Effector memory CD4-positive, alpha-beta T cell (primary cell): Measurements from ENCODE around the gene PHACTR2.
"Not testable (repeated sequence)": the region's sequence is repeated elsewhere in the genome, so short reads cannot be mapped to it uniquely, and the experiment has no call there.

ENCODE experiments used
- DNase-seq, 3 donors: peaks; one replicate each; pipeline ENCODE4 v3.0.0-alpha.2; 2020
- H3K27ac ChIP-seq: 2 replicates; pipeline ENCODE4 v1.7.0; 2013; ENCODE audit warnings: mild to moderate bottlenecking, low read length, moderate library complexity; ENCODE audit not compliant: insufficient read depth, poor library complexity, severe bottlenecking
- H3K27me3 ChIP-seq: replicated peaks from 2 replicates; pipeline ENCODE4 v1.7.0; 2013; ENCODE audit warnings: mild to moderate bottlenecking, low read length; ENCODE audit not compliant: insufficient read depth, control insufficient read depth, poor library complexity, severe bottlenecking
- H3K36me3 ChIP-seq: 2 replicates; pipeline ENCODE4 v1.7.0; 2013; ENCODE audit warnings: mild to moderate bottlenecking, low read length, moderate library complexity; ENCODE audit not compliant: control insufficient read depth, insufficient read depth
- H3K4me1 ChIP-seq: 2 replicates; pipeline ENCODE4 v1.7.0; 2013; ENCODE audit warnings: low read length, mild to moderate bottlenecking; ENCODE audit not compliant: control insufficient read depth, insufficient read depth, poor library complexity, severe bottlenecking
- H3K4me3 ChIP-seq: 2 replicates; pipeline ENCODE4 v1.7.0; 2013; ENCODE audit warnings: low read length, low read depth, mild to moderate bottlenecking; ENCODE audit not compliant: insufficient read depth, poor library complexity, severe bottlenecking
- H3K9me3 ChIP-seq: 2 replicates; pipeline ENCODE4 v1.7.0; 2013; ENCODE audit warnings: mild to moderate bottlenecking, low read length, moderate library complexity; ENCODE audit not compliant: control insufficient read depth
- total RNA-seq, 3 donors: gene quantifications; one replicate each; lab custom pipeline; 2026; lab: John Stamatoyannopoulos, UW

Gene PHACTR2
- 122 to 170 (median 152) reads per million in 3 donors for total RNA-seq

GRCh38 chr6:143677891-143678791, at the start of gene PHACTR2:
Gene PHACTR2 (plus strand): TSS chr6:143677965. CDS start chr6:143678164, 199 bp downstream.
- peaks cover 3% of the 10 kb centered on the region for H3K4me1 ChIP-seq
- no peaks in the 10 kb centered on the region for H3K27me3 ChIP-seq
- H3K9me3 ChIP-seq, result no peaks in the 10 kb centered on the region
- H3K27ac ChIP-seq, result no peak within 1 kb of the TSS
- DNase-seq, result peak; percentile 9 to 22 (median 13)
- H3K36me3 ChIP-seq, result no peaks in the 10 kb centered on the region
- H3K4me3 ChIP-seq, result peak within 1 kb of the TSS; percentile 62

DNA sequence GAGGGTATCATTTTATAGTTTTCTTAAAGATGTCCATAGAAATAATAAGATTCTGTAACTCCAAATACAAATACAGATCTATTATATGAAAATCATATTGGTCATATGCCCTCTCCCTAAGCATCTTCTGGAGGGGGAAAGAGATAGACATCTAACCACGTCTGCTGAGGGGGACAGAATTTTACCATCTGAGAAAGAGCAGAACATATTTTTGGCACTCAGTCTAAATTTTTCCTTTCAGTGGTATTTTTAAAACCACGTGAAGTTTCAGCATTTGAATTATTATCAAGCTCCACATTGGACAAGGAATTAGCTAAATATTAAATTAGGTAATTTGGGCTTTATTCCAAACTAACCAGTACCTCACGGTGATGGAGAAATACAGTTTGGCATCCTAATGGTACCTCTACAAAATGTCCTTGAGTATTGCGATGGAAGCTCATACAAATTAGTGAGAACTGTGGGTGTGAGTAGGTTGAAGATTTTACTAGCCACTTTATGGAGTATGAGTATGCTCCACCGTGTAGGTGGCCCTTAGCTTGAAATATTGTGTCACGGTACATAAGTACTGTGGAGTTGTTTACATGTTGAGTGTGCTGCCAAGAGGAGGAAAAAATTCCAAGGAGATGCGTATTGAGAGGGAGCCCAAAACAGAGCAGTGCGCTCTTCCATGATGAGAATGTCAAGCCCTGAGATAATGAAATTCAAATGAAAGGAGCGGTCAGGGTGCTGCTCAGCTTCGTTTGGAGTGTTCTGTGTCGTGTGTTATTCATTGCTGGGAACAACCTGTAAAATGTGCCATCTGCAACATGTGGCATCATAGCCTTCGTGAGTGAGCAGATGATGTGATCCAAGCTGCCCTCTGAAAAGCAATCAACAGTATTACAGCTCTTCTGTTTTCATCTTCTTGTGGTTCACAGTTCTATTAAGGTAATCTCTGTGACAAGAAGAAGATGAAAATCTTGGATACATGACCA, 48.4 kb upstream of the PHACTR2 start:
- no peak for DNase-seq
- Histone ChIP-seq H3K4me1 (no peaks in the 10 kb centered on the region), H3K27ac (no peak overlapping the region), H3K4me3 (no peak overlapping the region), H3K9me3 (no peaks in the 10 kb centered on the region), H3K27me3 (no peaks in the 10 kb centered on the region), H3K36me3 (no peaks in the 10 kb centered on the region)

GRCh38 chr6:143631196-143631595, 46.6 kb upstream of the PHACTR2 start:
- H3K9me3 ChIP-seq, H3K36me3 ChIP-seq, H3K27me3 ChIP-seq, H3K4me1 ChIP-seq, H3K4me3 ChIP-seq, H3K27ac ChIP-seq, DNase-seq: not testable (repeated sequence)

DNA sequence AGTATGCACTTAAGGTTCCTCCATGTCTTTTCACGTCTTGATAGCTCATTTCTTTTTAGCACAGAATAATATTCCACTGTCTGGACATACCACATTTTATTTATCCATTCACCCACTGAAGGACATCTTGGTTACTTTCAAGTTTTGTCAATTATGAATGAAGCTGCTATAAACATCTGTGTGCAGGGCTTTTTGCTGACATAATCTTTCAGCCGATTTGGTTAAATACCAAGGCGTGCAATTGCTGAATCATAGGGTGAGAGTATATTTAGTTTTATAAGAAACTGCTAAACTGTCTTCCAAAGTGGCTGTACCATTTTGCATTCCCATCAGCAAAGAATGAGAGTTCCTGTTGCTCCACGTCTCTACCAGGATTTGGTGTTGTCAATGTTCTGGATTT, 44.9 kb upstream of the PHACTR2 start:
- no peak for DNase-seq
- Histone ChIP-seq H3K9me3 (no peaks in the 10 kb centered on the region), H3K4me3 (no peak overlapping the region), H3K36me3 (no peaks in the 10 kb centered on the region), H3K27me3 (no peaks in the 10 kb centered on the region), H3K27ac (no peak overlapping the region), H3K4me1 (no peaks in the 10 kb centered on the region)

DNA sequence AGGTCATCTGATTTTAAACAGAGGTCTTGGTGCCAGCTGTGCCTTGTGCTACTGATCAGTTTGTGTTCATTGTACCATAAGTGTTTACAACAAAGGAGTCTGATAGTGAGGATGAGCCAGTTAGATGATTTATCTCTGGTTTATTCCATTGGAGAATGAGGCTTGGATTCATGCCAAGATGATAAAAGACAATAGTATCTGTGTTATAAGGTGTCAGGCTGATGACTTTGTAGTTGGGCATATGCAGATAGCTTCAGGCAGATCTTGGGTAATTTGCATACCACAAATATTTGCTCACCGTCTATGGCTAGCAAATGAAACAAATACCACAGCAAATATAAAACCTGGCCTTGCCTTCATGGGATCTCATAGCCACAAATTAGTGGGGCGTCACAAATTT, 43.3 kb upstream of the PHACTR2 start:
- no peak for DNase-seq
- H3K4me1 ChIP-seq, result no peaks in the 10 kb centered on the region
- no peak overlapping the region for H3K4me3 ChIP-seq
- H3K27me3 ChIP-seq, result no peaks in the 10 kb centered on the region
- H3K36me3 ChIP-seq, result no peaks in the 10 kb centered on the region
- no peak overlapping the region for H3K27ac ChIP-seq
- H3K9me3 ChIP-seq, result no peaks in the 10 kb centered on the region

- H3K4me3 ChIP-seq, result no peak overlapping the region
- no peaks in the 10 kb centered on the region for H3K9me3 ChIP-seq
- DNase-seq, result no peak
- no peaks in the 10 kb centered on the region for H3K36me3 ChIP-seq
- no peaks in the 10 kb centered on the region for H3K4me1 ChIP-seq
- H3K27ac ChIP-seq, result no peak overlapping the region
- no peaks in the 10 kb centered on the region for H3K27me3 ChIP-seq
Measured at GRCh38 chr6:143637691-143638090, 40.1 kb upstream of the PHACTR2 start.

DNA sequence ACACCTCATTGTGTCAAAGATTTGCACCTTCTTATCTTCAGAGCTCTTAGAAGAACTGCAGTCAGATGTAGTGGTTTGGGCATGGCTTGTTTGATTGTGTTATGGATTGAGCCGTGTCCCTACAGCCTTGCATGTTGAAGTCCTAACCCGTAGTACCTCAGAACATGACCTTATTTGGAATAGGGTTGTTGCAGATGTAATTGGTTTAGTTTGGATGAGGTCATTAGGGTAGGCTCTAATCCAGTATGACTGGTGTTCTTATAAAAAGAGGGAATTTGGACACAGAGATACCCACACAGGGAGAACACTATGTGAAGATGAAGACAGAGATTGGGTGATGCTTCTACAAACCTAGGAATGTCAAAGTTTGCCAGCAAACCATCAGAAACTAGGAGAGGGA, 35.4 kb upstream of the PHACTR2 start:
- Histone ChIP-seq H3K27me3 (no peaks in the 10 kb centered on the region), H3K27ac (no peak overlapping the region), H3K4me3 (no peak overlapping the region), H3K36me3 (no peaks in the 10 kb centered on the region), H3K4me1 (no peaks in the 10 kb centered on the region), H3K9me3 (no peaks in the 10 kb centered on the region)
- no peak for DNase-seq

DNA sequence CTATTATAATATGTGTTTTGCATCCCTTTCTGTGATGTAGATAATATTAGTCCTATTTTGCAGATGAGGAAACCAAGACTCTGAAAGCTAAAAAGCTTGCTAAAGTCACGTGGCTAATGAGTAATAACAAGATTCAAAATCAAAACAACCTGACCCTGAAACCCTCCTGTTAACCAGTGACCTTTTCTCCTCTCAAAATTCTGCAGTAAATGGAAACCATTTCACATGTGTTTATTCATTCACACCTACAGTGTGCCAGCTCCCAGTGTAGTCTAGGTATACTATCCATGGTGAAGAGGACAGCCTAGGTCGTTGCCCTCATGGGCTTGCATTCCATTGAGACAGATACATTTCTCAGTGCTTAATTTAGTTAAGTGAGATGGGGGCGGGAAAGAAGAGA, 30.6 kb upstream of the PHACTR2 start:
- Histone ChIP-seq H3K27me3 (no peaks in the 10 kb centered on the region), H3K4me1 (no peaks in the 10 kb centered on the region), H3K36me3 (no peaks in the 10 kb centered on the region), H3K9me3 (no peaks in the 10 kb centered on the region), H3K4me3 (no peak overlapping the region), H3K27ac (no peak overlapping the region)
- no peak for DNase-seq

DNA sequence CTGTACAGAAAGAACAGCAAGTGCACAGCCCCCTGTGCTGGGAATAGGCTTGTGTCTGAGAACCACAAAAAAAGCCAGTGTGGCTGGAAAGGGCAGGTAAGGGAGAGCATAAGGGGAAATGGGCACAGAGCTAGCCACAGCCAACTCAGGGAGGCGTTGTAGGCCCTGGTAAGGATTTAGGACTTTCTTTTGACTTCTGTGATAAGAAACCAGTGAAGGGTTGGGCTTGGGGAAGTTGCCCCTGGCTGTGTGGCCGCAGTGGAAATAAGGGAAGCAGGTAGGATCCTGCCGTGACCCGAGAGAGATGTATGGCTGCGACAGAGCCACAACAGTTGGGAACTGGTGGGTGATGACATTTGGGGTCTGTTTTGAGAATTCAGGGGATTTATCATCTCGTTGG, 30.0 kb upstream of the PHACTR2 start:
- H3K36me3 ChIP-seq, result no peaks in the 10 kb centered on the region
- H3K27me3 ChIP-seq, result no peaks in the 10 kb centered on the region
- H3K27ac ChIP-seq, result no peak overlapping the region
- no peaks in the 10 kb centered on the region for H3K4me1 ChIP-seq
- no peak for DNase-seq
- H3K9me3 ChIP-seq, result no peaks in the 10 kb centered on the region
- no peak overlapping the region for H3K4me3 ChIP-seq

DNA sequence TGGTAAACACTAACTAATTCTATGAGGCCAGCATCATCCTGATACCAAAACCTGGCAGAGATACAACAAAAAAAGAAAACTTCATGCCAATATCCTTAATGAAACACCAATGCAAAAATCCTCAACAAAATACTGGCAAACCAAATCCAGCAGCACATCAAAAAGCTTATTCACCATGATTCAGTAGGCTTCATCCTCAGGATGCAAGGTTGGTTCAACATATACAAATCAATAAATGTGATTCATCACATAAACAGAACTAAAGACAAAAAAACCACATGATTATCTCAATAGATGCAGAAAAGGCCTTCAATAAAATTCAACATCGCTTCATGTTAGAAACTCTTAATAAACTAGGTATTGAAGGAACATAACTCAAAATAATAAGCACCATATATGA, 28.4 kb upstream of the PHACTR2 start:
- not testable (repeated sequence) for DNase-seq, H3K4me1 ChIP-seq

More for the DNA sequence above, 28.4 kb upstream of the PHACTR2 start:
- not testable (repeated sequence) for H3K4me3 ChIP-seq, H3K36me3 ChIP-seq, H3K9me3 ChIP-seq, H3K27me3 ChIP-seq, H3K27ac ChIP-seq
